ENCODE measurements around the gene FLYWCH1.

FLYWCH1 gene

DNA sequence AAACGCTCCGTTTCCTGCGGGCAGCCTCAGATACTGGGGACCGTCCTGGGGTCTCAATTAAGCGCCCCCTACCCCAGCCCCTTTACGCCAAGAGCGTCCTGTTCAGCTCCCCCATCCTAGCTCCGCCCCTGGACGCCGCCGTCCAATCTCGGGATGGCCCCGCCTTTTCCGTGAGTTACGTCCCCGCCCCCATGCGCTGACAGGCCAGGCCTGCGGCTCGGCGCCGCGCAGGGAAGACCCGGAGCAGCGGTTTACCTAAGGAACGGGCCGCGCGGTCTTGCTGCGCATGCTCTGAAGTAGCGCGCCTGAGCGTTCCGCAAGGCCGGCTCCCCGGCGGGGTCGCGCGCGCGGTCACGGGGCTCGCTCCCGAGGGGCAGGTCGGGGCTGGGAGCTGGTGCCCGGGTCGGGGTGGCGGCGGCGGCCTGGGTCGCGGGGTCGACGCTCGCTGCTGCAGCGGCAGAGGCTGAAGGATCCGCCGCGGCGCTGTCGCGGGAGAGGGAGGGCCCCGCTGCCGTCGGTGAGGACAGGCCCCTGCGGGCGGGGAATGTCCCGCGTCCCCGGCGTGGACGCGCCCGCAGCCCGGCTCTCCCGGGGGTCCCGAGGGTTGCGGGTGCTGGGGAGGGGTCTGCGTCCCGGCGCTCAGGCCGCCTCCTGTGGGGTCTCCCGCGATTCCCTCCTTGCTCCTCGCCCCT, at the start of gene FLYWCH1:
FLYWCH1 (plus strand) TSS at position 294 of the 692 bp plus-strand sequence. CDS start 17,755 bp downstream, outside the sequence.
- H3K4me3 ChIP-seq (ENCODE audit: low read depth, low read length) = peak within 1 kb of the TSS; percentile 71

GRCh38 chr16:2865651-2866050, 46.1 kb upstream of the FLYWCH1 start:
- TF ChIP-seq POLR2A (IDR thresholded peaks at IDR 0.05; ENCODE audit: extremely low read depth, insufficient read length) (no peak), MAX (IDR thresholded peaks at IDR 0.05; ENCODE audit: low read depth, low read length) (no peak), MYC (IDR thresholded peaks at IDR 0.05; ENCODE audit: low read depth, low read length) (no peak)
- TF ChIP-seq, protein P1, sequence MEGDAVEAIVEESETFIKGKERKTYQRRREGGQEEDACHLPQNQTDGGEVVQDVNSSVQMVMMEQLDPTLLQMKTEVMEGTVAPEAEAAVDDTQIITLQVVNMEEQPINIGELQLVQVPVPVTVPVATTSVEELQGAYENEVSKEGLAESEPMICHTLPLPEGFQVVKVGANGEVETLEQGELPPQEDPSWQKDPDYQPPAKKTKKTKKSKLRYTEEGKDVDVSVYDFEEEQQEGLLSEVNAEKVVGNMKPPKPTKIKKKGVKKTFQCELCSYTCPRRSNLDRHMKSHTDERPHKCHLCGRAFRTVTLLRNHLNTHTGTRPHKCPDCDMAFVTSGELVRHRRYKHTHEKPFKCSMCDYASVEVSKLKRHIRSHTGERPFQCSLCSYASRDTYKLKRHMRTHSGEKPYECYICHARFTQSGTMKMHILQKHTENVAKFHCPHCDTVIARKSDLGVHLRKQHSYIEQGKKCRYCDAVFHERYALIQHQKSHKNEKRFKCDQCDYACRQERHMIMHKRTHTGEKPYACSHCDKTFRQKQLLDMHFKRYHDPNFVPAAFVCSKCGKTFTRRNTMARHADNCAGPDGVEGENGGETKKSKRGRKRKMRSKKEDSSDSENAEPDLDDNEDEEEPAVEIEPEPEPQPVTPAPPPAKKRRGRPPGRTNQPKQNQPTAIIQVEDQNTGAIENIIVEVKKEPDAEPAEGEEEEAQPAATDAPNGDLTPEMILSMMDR (IDR thresholded peaks at IDR 0.05; ENCODE audit: low read depth, low read length) = no peak
- no peak for DNase-seq (ENCODE audit: low read depth)
- no peak overlapping the region for H3K4me3 ChIP-seq (ENCODE audit: low read depth, low read length)

More for the DNA sequence above, at the start of gene FLYWCH1:
- TF ChIP-seq POLR2A (IDR thresholded peaks at IDR 0.05; ENCODE audit: extremely low read depth, insufficient read length) = peak; percentile 39
- peak; percentile 63 for TF ChIP-seq MAX (IDR thresholded peaks at IDR 0.05; ENCODE audit: low read depth, low read length)
- peak; percentile 57 for TF ChIP-seq MYC (IDR thresholded peaks at IDR 0.05; ENCODE audit: low read depth, low read length)
- TF ChIP-seq, protein P1 (IDR thresholded peaks at IDR 0.05; ENCODE audit: low read depth, low read length) = no peak
- DNase-seq (ENCODE audit: low read depth) = peak; percentile 98

- no peak for DNase-seq (ENCODE audit: low read depth)
Measured at GRCh38 chr16:2866431-2866830, 45.3 kb upstream of the FLYWCH1 start.

DNA sequence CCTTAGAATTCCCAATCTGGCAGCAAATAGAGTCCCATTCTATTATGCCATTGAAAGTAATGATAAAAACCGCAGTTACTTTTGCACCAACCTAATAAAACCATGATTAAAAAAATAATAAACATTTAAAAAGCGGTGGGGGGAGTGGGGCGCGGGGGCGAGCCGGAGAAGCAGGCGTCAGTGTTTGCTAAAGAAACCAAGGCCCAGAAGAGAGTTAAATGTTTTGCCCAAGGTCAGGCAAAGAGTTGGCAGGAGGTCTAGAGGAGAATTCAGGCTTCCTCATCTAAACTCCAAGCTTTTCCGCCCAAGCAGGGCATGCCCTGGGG, 44.1 kb upstream of the FLYWCH1 start:
- DNase-seq (ENCODE audit: low read depth) = no peak
- H3K4me3 ChIP-seq (ENCODE audit: low read depth, low read length) = peak overlapping the region; percentile 60
- TF ChIP-seq MAX (IDR thresholded peaks at IDR 0.05; ENCODE audit: low read depth, low read length) (no peak), MYC (IDR thresholded peaks at IDR 0.05; ENCODE audit: low read depth, low read length) (no peak), POLR2A (IDR thresholded peaks at IDR 0.05; ENCODE audit: extremely low read depth, insufficient read length) (no peak)
- TF ChIP-seq, protein P1 (IDR thresholded peaks at IDR 0.05; ENCODE audit: low read depth, low read length) = no peak

More at GRCh38 chr16:2866431-2866830, 45.3 kb upstream of the FLYWCH1 start:
- TF ChIP-seq MAX (IDR thresholded peaks at IDR 0.05; ENCODE audit: low read depth, low read length) (no peak), MYC (IDR thresholded peaks at IDR 0.05; ENCODE audit: low read depth, low read length) (no peak), POLR2A (IDR thresholded peaks at IDR 0.05; ENCODE audit: extremely low read depth, insufficient read length) (no peak)
- TF ChIP-seq, protein P1 (IDR thresholded peaks at IDR 0.05; ENCODE audit: low read depth, low read length) = no peak
- no peak overlapping the region for H3K4me3 ChIP-seq (ENCODE audit: low read depth, low read length)

DNA sequence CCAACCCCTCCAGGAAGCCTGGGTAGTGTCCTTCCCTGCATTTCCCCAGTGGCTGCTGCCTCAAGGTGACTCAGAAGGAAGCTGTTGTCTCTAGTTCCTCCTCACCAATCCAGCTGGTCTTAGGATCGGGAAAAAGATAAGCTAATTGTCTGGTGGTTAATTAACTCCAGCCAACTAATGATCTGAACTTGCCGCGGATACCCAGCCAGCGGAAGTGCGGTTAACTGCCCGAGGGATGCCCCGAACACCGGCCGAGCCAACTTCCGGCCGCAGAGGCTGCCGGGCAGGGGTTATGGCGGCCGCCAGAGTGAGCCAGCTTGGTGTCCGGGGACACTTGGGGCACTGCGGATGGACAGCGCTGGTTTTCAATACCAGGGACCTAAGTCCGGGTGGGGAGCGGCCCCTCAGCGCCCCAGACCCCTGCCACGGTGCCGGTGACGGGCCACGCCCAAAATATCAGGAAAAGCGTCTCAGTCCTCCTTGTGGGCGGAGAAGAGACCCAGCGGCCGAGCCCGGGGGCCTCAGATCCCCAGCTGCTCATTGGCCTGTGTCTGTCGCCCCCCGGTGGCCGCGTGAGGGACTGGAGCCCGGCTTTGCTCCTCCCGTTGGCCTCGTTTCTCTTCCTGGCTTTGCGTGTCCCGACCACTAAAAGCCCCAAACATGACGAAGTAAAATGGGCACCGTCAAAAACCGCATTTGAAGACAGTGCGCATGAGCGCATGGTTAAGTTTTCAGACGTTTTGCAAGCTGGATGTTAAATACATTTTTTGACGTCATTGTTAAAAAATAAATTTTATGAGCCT, 43.5 kb upstream of the FLYWCH1 start:
- DNase-seq (ENCODE audit: low read depth) = peak; percentile 95
- peak overlapping the region; percentile 60 for H3K4me3 ChIP-seq (ENCODE audit: low read depth, low read length)
- TF ChIP-seq MAX (IDR thresholded peaks at IDR 0.05; ENCODE audit: low read depth, low read length) (peak; percentile 28; the same call in 1 of the 2 replicates), POLR2A (IDR thresholded peaks at IDR 0.05; ENCODE audit: extremely low read depth, insufficient read length) (peak; percentile 63), MYC (IDR thresholded peaks at IDR 0.05; ENCODE audit: low read depth, low read length) (peak; percentile 28; the same call in 1 of the 2 replicates)
- TF ChIP-seq, protein P1 (IDR thresholded peaks at IDR 0.05; ENCODE audit: low read depth, low read length) = peak; percentile 75

Measured in NB4 (cell line).